HL-60 (cell line): ENCODE measurements around the gene DAGLA.

ENCODE experiments used
- DNase-seq, 2 experiments: peaks; one replicate each; pipeline ENCODE4 v3.0.0-alpha.2; 2010 to 2020; ENCODE audit warnings: low read depth in 1 of 2, low spot score in 1 of 2
- H3K27ac ChIP-seq: fragments of 250-450 bp; sonication (Bioruptor Pico); replicated peaks from 2 replicates; pipeline ENCODE4 v1.5.1; 2020; ENCODE audit warnings: mild to moderate bottlenecking, moderate library complexity
- H3K27me3 ChIP-seq: fragments of 250-450 bp; sonication (Bioruptor Pico); 2 replicates; pipeline ENCODE4 v1.5.1; 2021; ENCODE audit warnings: mild to moderate bottlenecking, moderate library complexity; ENCODE audit not compliant: insufficient read depth, poor library complexity, severe bottlenecking
- H3K4me3 ChIP-seq: replicated peaks from 2 replicates; pipeline ENCODE4 v1.5.1; 2011; ENCODE audit warnings: mild to moderate bottlenecking, control low read depth, low read length; ENCODE audit not compliant: insufficient read depth
- CTCF ChIP-seq: IDR thresholded peaks from one replicate; pipeline ENCODE4 v1.5.1; 2011; ENCODE audit warnings: low read length, control low read depth, inconsistent platforms; ENCODE audit not compliant: insufficient read depth
- GABPA ChIP-seq: IDR thresholded peaks from 2 replicates; pipeline ENCODE4 v1.6.1; 2012; ENCODE audit warnings: low read depth
- POLR2AphosphoS5 ChIP-seq: IDR thresholded peaks from 2 replicates; pipeline ENCODE4 v1.6.1; 2012; ENCODE audit warnings: low read depth
- REST ChIP-seq: IDR thresholded peaks from 2 replicates; pipeline ENCODE4 v1.6.1; 2012; ENCODE audit warnings: low read depth; ENCODE audit not compliant: insufficient replicate concordance
- SPI1 ChIP-seq: IDR thresholded peaks from 2 replicates; pipeline ENCODE4 v1.6.1; 2012; ENCODE audit warnings: low read depth, mild to moderate bottlenecking, borderline replicate concordance

Gene DAGLA

GRCh38 chr11:61694946-61695706, 14.9 kb downstream of the DAGLA start:
- Histone ChIP-seq H3K4me3 (no peak overlapping the region), H3K27ac (no peak overlapping the region), H3K27me3 (no peaks in the 10 kb centered on the region)
- TF ChIP-seq GABPA (no peak), CTCF (no peak), REST (no peak), POLR2AphosphoS5 (no peak), SPI1 (no peak)
- DNase-seq, result no peak

GRCh38 chr11:61695917-61696316, 15.7 kb downstream of the DAGLA start:
- Histone ChIP-seq H3K4me3 (no peak overlapping the region), H3K27me3 (no peaks in the 10 kb centered on the region), H3K27ac (no peak overlapping the region)
- TF ChIP-seq GABPA, result no peak
- peak in 1 of 2 experiments; percentile 66 for DNase-seq

- no peak for DNase-seq
- Histone ChIP-seq H3K4me3 (no peak overlapping the region), H3K27me3 (no peaks in the 10 kb centered on the region), H3K27ac (no peak overlapping the region)
- no peak for TF ChIP-seq POLR2AphosphoS5
- TF ChIP-seq REST, result no peak
- TF ChIP-seq GABPA, result no peak
- TF ChIP-seq CTCF, result no peak
- no peak for TF ChIP-seq SPI1
These were observed 16.4 kb downstream of the DAGLA start for GRCh38 chr11:61696602-61697001.

- H3K27ac ChIP-seq, result no peak overlapping the region
- no peak overlapping the region for H3K4me3 ChIP-seq
- H3K27me3 ChIP-seq, result no peaks in the 10 kb centered on the region
- TF ChIP-seq SPI1 (no peak), POLR2AphosphoS5 (no peak), CTCF (no peak), REST (no peak), GABPA (no peak)
- no peak for DNase-seq
These were observed 16.9 kb downstream of the DAGLA start for GRCh38 chr11:61697078-61697502.
